HS-27A (cell line): Measurements from ENCODE around the gene SPATA16.
"Not testable (repeated sequence)": the region's sequence is repeated elsewhere in the genome, so short reads cannot be mapped to it uniquely, and the experiment has no call there.

Experiments used
- DNase-seq: peaks from one replicate; pipeline ENCODE4 v3.0.0-alpha.2; 2012; ENCODE audit warnings: low read depth, missing footprints

Gene SPATA16, protein sequence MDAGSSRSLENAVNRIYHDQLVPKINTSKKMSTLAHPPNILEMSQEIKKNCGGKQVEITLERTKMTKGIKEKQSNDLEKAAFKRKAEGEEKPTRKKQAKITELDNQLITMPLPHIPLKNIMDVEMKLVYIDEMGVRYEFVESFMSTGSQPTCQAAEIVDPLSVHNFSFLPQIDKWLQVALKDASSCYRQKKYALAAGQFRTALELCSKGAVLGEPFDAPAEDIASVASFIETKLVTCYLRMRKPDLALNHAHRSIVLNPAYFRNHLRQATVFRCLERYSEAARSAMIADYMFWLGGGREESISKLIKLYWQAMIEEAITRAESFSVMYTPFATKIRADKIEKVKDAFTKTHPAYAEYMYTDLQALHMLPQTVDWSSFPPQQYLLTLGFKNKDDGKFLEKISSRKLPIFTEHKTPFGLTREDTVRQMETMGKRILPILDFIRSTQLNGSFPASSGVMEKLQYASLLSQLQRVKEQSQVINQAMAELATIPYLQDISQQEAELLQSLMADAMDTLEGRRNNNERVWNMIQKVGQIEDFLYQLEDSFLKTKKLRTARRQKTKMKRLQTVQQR

DNA sequence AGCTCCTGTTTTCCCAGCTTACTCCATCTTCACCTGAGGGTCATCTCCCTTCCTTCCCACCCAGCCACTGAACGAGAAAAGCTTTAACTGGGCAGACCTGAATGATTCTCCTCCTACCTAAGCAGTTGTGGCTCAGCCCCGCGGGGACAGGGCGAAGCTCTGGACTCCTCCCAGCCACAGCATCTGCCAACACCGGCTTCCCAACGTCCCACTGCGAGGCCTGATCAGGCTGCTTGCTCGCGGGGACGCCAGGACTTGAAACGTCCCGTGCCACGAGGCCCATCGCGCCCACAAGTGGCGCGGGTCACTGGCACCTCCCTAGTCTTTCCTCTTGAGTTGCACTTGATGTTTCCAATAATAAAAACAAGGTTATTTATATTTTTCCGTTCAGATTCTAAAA, at the start of gene SPATA16:
SPATA16 (minus strand) TSS at position 250 of the 400 bp plus-strand sequence. CDS start 23,504 bp downstream, outside the sequence.
- DNase-seq, result no peak

DNA sequence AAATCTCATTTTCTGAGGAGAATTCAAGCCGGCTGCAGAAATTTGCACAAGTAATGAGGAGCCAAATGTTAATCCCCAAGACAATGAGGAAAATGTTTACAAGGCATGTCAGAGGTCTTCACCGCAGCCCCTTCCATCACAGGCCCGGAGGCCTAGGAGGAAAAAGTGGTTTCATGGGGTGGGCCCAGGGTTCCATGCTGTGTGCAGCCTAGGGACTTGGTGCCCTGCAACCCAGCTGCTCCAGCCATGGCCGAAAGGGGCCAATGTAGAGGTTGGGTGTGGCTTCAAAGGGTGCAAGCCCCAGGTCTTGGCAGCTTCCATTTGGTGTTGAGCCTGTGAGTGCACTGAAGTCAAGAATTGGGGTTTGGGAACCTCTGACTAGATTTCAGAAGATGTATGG, 42.0 kb upstream of the SPATA16 start:
- not testable (repeated sequence) for DNase-seq

DNA sequence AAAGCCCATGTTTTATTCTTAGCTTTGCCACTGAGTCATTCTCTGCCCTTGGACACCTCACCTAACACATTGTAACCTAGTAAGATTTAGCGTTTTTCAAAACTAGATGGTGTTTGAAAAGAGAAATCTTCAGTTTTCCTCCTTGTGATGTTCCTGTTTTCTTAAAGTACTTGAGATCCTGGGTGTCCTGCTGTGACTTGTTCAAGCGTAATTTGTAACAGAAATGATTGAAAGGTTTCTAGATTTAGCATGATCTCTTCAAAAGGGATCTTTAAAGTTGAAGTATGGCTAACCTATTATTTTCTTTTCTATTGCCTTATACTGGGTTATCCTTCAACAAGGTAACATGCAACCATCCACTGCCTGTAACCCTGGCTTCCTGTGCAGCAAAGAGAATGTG, 32.6 kb upstream of the SPATA16 start:
- no peak for DNase-seq

DNA sequence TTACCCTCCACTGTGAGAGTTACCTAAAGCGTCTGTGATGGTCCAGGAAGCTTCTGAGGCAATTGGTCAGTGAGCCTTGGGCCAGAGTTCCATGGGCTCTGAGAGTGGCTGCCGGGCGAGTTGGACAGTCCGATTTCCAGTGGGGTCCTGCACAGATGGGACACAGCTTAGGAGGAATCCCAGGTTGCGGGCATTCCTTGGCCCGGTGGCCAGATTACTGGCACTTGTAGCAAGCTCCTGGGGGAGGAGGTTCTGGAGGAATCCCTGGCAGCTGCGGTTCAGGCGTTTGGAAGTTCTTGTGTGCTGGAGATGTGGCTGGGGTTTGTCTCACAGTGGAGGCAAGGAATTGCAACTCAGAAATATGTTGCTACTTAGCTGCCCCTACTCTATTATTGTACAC, 18.1 kb upstream of the SPATA16 start:
- DNase-seq, result not testable (repeated sequence)

DNA sequence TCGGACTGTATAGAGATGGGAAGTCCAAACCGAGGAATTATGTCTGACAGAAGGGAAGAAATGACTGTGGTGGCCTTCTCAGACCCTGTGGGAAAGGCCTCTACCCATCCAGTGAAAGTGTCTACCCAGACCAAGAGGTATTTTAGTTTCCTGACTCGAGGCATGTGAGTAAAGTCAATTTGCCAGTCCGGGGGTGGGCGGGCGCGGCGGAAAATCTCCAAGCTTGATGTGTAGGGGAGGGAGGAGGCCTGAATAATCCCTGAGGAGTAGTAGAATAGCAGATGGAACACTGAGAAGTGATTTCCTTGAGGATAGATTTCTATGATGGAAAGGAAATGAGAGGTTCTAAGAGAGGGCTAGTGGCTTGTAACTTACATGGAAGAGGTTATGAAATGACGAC, 15.5 kb upstream of the SPATA16 start:
- DNase-seq, result not testable (repeated sequence)

DNA sequence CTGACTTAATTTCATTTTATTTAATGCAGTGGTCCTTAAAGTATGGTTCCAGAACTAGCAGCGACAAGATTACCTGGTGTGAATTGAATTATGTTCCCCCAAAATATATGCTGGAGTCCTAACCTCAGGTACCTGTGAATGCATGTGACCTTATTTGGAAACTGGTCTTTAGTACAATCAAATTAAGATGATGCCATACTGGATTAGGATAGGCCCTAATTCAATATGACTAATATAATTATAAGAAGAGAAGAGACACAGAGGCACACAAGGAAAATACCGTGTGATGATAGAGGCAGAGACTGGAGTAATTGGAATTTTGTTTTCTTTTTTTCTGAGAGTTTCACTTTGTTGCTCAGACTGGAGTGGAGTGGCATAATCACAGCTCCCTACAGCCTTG, 12.6 kb upstream of the SPATA16 start:
- DNase-seq, result no peak

DNA sequence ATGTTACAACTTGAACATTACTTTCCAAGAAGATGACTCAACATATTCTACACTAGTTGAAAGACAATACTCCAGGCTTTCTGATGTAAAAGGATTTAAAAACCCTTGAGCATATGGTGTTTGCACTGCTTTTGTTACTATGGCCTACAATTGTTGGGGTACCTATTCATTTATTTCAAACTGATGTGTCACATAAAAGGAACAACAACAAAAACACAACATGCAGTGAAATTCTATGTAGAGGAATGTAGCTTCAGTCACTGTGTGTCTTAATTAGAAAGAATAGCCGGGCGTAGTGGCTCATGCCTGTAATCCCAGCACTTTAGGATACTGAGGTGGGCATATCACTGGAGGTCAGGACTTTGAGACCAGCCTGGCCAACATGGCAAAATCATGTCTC, 1.6 kb downstream of the SPATA16 start:
- DNase-seq, result no peak

DNA sequence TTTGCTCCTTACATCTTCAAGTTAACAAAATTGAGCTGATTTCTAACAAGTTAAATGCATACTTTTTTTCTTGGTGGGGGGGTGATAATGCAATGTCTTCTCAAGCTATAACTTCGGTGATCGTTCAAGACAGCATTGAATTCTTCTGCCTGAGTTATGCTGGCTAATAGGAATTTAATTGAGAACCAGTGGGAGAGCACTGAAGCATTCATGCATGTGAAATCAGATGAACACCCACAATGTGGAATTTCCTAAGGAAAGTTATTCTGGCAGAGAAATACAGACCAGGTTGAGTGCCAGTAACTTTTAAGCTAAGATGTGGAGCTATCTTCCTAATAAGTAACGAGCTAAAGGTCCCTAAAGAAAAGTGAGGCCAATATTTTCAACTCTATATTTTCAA, 3.0 kb downstream of the SPATA16 start:
- no peak for DNase-seq

DNA sequence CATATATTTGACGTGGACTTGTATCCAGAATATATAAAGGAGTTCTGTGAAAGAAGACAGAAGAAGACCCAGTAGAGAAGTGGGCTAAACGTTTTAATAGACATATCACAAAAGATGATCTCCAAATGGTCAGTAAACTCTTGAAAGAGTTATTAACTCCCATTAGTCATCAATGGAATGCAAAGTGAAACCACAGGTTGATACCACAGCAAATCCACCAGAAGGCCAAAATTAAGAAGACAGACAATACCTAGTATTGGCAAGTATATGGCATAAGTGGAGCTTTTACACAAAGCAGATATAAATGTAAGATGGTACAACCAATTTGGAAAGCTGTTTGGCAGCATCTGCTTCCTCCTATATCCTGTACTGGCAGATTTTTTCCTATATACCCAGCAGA, 6.0 kb downstream of the SPATA16 start:
- no peak for DNase-seq

DNA sequence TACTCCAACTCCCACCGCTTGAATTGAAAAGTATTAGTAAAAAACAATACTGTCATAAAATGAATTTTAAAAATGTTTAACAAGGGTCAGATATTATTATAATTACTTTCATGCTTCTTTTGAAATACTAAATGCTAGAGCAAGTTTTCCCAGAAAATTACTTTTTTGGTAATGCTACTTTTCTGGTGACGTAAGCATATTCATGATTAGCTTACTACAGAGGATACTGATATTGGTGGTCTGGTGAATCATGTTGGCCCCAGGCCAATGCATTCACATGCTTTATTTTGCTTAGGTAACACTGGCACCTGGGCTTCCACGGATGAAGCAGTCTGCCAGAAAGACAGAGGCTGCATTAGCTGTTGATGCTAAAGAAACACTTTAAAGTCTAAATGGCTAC, 12.4 kb downstream of the SPATA16 start:
- no peak for DNase-seq

DNA sequence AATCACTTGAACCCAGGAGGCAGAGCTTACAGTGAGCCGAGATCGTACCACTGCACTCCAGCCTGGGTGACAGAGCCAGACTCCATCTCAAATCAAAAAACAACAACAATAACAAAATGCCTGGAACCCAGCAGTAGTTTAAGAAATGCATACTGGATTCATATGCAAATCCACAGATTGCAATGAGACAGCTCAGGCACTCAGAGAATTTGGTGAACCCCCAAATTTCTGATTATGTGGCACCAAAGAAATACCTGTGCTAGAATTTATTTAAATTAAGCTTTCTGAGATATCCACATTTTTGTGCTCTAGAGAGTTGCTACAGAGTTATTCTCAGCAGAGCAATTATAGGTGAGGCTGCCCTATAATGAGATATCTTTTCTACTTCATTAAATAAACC, 29.7 kb downstream of the SPATA16 start:
- DNase-seq, result no peak

DNA sequence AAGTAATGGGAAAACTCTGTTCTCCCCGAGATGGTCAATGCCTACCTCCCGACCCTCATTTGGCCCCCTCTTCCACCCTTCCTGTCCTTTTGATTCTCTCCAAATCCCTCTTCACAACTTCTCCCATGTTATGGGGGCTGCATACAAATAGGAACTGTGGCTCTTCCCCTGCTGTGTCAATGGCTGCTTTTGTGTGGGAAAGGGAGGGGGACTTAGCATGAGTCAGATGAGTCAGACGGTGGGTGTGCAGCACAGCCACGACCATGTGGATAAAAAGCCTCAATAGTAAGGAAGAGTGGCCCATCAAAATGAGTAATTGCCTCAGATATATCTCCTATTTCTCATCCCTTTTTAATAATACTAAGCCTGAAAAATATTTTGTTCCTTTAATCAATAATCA, 31.9 kb downstream of the SPATA16 start:
- no peak for DNase-seq

DNA sequence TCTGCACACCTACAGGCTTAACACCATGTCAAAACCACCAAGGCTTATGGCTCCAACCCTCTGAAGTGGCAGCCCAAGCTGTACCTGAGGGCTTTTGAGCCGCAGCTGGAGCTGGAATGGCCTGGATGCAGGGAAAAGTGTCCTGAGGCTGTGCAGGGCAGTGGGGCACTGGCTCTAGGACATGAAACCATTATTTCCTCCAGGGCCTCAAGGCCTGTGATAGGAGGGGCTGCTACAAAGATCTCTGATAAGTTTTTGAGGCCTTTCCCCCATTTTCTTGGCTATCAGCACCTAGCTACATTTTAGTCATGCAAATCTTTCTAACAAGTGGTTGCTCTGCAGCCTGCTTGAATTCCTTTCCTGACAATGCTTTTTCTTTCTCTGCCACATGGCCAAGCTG, 37.6 kb downstream of the SPATA16 start:
- no peak for DNase-seq

DNA sequence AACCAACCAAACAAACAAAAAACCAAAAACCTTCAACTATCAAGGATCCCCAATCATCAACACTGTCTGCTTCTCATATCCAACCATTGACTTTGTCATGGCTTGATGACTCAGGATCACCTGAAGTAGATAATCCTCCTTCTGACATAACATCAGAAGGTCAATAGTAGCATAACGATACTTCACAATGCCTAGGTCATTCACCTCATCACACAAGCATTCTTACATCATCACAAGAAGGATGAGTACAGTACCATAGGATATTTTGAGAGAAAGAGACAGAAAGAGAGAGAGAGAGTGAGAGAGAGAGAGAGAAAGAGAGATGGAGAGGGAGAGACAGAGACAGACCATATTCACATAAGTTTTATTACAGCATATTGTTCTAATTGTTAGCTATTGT, 42.1 kb downstream of the SPATA16 start:
- DNase-seq, result no peak

DNA sequence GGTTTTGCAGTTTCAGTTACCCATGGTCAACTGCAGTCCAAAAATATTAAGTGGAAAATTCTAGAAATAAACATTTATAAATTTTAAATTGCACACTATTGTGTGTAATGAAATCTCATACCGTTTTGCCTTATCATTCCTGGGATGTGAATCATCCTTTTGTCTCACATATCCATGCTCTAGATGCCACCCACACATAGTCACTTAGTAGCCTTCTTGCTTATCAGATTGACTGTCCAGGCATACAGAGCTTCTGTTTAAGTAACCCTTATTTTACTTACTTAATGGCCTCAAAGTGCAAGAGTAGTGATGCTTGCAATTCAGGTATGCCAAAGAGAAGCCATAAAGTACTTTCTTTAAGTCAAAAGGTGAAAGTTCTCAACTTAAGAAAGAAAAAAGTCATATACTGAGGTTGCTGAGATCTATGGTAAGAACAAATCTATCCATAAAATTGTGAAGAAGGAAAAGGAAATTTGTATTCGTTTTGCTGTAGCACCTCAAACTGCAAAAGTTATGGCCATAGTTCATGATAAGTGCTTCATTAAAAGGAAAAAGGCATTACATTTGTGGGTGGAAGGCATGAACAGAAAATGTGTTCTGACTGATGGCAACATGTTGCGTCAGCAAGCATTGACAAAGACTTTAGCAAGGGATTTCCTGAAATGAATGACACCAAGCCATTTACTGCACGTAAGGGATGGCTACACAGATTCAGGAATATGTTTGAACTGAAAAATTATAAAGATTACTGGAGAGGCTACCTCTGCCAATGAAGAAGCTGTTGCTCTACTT, 43.8 kb downstream of the SPATA16 start:
- DNase-seq, result no peak

DNA sequence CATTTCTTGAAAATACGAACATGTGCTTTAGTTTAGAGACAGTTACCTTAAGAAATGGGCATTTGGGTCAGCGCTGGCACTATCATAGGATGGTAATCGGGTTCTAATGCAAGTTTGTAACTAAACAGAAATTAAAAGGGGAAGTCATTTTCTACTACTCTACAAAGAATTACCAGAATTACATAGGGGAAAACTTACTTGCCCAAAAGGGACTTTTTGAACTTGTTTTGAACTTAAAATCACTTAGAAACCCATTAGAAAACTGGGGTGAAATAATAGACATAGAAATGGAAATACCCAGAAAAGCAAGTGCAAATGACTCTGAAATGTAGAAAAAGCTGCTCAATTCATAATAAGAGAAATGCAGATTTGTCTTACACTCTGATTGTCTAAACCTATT, 44.9 kb downstream of the SPATA16 start:
- DNase-seq, result no peak

DNA sequence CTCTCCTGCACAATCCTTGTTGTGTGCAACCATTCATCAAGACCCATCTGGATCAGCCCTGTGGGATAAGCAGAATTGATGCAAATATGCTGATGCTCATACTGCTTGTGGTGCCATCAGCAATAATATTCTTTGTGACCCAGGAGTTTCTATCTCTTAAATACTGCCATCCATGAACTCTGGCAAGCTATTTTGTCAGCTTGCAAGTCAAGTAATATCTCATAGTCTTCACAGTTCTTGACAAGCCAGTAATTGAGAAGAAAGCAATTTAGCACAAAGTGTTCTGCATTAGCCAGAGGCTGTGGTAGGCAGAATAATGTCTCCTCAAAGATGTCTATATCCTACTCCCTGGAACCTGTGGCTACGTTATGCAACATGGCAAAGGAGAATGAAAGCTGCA, 49.0 kb downstream of the SPATA16 start:
- no peak for DNase-seq

DNA sequence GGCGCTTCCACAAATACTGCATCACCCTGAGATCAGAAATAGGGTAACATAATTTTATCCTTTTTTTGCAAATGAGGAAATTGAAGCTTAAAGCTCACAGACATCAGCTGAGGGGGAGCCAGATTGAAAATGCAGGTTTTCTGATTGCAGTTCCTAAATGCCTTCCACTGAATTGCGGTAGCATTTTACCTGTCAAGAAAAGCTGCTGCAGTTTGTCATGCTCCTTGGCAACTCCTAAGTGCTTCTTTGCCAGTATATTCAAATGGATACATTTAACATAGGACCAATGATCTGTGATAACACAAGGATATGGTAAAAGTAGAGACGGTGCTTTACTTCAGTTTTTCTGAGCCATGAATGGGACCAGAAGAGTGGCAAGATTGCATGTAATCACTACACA, 50.5 kb downstream of the SPATA16 start:
- no peak for DNase-seq

DNA sequence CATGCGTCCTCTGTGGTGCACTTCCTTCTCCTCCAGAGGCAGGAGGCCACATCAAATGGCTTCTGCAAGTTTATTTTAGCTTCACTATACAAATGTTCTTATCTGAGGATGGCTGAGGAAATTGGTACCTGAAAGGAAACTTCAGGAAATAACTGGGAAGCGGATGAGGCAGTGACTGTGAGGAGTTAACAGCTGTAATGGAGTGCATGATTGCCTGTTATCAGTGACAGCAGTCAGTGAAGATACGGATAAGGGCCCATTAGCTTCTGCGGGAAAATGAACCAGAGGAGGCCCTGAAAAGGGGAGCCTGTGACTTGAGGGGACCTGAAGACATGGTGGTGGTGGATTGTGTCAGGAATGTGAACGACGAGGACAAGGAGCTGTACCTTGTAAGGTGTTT, 51.8 kb downstream of the SPATA16 start:
- no peak for DNase-seq

DNA sequence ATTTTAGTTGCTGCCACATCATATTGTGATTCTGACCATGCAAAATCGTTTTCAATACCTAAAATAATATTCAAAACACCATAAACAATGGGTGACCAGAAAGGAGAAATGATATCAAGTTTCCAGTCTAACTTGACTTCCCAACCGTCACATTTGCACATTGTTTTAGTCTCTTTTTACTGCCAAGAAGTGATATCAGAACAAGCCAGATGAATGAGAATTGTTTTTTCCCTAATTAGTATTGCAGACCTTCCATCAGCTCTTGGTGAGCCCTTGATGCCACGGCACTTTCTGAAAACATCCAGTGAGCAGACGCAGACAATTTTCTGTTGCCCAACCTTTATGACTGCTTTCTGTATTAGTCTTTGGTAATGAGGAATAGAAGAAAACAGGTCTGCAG, 62.5 kb downstream of the SPATA16 start:
- DNase-seq, result no peak

DNA sequence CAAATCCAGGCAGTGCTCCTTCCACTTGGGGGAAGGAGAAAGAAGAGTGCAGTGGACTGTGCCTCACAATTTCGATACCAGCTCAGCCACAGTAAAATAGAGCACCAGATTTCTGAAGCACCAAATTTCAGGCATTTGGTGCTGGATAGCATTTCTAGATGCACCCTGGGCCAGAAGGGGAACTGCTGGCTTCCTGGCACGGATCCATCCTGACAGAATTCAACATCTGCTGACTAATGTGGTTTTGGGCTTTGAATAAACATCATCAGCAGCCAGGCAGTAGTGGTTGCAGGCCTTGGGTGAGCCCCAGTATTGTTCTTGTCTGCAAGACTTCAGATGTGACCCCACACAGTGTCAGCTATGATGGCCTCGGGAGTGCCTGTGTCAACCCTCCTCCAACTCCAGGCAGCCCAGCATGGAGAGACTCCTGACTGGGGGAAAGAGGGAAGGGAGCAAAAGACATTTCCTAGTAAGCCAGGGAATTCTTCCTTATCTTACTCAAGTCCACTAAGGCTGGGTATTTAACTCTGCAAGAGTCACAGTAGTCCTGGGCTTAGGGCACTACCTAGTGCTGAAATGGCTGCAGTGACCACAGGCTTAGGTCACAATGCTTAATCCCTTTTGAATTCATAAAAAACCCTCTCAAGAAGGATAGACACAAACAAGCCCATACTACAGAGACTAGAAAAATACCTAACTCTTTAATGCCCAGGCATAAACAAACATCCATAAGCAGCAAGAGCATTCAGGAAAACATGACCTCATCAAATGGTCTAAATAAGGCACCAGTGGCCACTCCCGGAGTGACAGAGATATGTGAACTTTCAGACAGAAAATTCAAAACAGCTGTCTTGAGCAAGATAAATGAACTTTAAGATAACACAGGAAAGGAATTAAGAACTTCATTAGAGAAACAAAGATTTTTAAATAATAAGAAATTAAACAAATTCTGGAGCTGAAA, 74.7 kb downstream of the SPATA16 start:
- no peak for DNase-seq

DNA sequence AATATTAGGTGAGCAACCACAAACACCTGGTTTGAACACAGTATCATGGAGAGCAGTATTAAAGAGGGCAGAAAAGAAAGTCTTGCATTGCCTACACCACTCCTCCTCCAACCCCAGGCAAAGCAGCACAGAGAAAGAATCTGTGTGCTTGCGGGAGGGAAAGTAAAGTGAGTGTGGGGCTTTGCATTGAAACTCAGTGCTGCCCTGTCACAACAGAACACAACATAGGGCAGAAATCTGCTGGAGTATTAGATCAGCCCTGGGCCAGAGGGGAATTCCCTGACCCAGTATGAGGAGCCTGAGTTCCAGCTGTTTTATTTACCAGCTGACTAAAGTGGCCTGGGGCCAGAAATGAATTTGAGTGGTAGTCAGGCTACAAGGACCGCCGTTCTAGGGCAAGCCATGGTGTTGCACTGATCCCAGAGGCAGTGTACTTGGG, 75.5 kb downstream of the SPATA16 start:
- no peak for DNase-seq
